ENCODE measurements around the gene CFAP97. TPM values are rescaled to one million over a fixed set of nuclear protein-coding genes. Genes with fewer than 3 reads are reported as not detected.

CFAP97 gene
- total and polyA plus RNA-seq, 8 donors: 4.8 to 39.8 (median 14.9) TPM

GRCh38 chr4:185217408-185217975, 13.7 kb upstream of the CFAP97 start:
- no peaks in the 10 kb centered on the region for H3K36me3 ChIP-seq
- H3K9me3 ChIP-seq: no peaks in the 10 kb centered on the region
- H3K27me3 ChIP-seq: no peaks in the 10 kb centered on the region
- H3K4me3 ChIP-seq: no peak overlapping the region
- 77 to 92% (median 86%) methylated on average over 6 of the region's 6 CpGs for WGBS, 5 donors
- intact Hi-C loops (cut with DNase I; ENCODE audit: low total_unique reads): loop anchor here (10.0 kb wide), 1 partner anchor 177 kb away; the partner anchor contains the start of genes ANKRD37 and LRP2BP
- no peak for DNase-seq
- H3K4me1 ChIP-seq: peaks cover 0 to 40% (median 10%) of the 10 kb centered on the region in 4 donors
- no peak for TF ChIP-seq EP300 (IDR thresholded peaks at IDR 0.05)
- TF ChIP-seq, protein P1, sequence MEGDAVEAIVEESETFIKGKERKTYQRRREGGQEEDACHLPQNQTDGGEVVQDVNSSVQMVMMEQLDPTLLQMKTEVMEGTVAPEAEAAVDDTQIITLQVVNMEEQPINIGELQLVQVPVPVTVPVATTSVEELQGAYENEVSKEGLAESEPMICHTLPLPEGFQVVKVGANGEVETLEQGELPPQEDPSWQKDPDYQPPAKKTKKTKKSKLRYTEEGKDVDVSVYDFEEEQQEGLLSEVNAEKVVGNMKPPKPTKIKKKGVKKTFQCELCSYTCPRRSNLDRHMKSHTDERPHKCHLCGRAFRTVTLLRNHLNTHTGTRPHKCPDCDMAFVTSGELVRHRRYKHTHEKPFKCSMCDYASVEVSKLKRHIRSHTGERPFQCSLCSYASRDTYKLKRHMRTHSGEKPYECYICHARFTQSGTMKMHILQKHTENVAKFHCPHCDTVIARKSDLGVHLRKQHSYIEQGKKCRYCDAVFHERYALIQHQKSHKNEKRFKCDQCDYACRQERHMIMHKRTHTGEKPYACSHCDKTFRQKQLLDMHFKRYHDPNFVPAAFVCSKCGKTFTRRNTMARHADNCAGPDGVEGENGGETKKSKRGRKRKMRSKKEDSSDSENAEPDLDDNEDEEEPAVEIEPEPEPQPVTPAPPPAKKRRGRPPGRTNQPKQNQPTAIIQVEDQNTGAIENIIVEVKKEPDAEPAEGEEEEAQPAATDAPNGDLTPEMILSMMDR (IDR thresholded peaks at IDR 0.05): no peak
- no peak for TF ChIP-seq POLR2A (IDR thresholded peaks at IDR 0.05)
- TF ChIP-seq POLR2AphosphoS5 (IDR thresholded peaks at IDR 0.05): no peak
- H3K27ac ChIP-seq: no peak overlapping the region

GRCh38 chr4:185215261-185215660, 11.5 kb upstream of the CFAP97 start:
- H3K27ac ChIP-seq: no peak overlapping the region
- WGBS, 5 donors: 70 to 87% (median 80%) methylated on average over 2 of the region's 2 CpGs
- intact Hi-C loops (cut with DNase I; ENCODE audit: low total_unique reads): loop anchor here (10.0 kb wide), 1 partner anchor 180 kb away; the partner anchor contains the start of genes ANKRD37 and LRP2BP

GRCh38 chr4:185213877-185214276, 10.1 kb upstream of the CFAP97 start:
- no peak overlapping the region for H3K4me3 ChIP-seq
- H3K9me3 ChIP-seq: no peaks in the 10 kb centered on the region
- intact Hi-C loops (cut with DNase I; ENCODE audit: low total_unique reads): loop anchor here (10.0 kb wide), 1 partner anchor 181 kb away; the partner anchor contains the start of genes ANKRD37 and LRP2BP
- no peak overlapping the region for H3K27ac ChIP-seq
- peaks cover 0 to 6% (median 0%) of the 10 kb centered on the region in 3 donors for H3K27me3 ChIP-seq
- no peak for TF ChIP-seq EP300 (IDR thresholded peaks at IDR 0.05)
- TF ChIP-seq, protein P1 (IDR thresholded peaks at IDR 0.05): no peak
- TF ChIP-seq POLR2A (IDR thresholded peaks at IDR 0.05): no peak
- TF ChIP-seq POLR2AphosphoS5 (IDR thresholded peaks at IDR 0.05): no peak
- H3K36me3 ChIP-seq: no peaks in the 10 kb centered on the region
- H3K4me1 ChIP-seq: peaks cover 10 to 51% (median 20%) of the 10 kb centered on the region in 4 donors
- WGBS, 5 donors: 86 to 95% (median 91%) methylated on average over 4 of the region's 4 CpGs
- no peak for DNase-seq

More at GRCh38 chr4:185215261-185215660, 11.5 kb upstream of the CFAP97 start:
- TF ChIP-seq POLR2AphosphoS5 (IDR thresholded peaks at IDR 0.05) (no peak), POLR2A (IDR thresholded peaks at IDR 0.05) (no peak), EP300 (IDR thresholded peaks at IDR 0.05) (no peak)
- TF ChIP-seq, protein P1 (IDR thresholded peaks at IDR 0.05): no peak
- H3K4me1 ChIP-seq: peaks cover 9 to 58% (median 21%) of the 10 kb centered on the region in 4 donors
- no peak overlapping the region for H3K4me3 ChIP-seq
- H3K36me3 ChIP-seq: no peaks in the 10 kb centered on the region
- DNase-seq: no peak
- peaks cover 0 to 6% (median 0%) of the 10 kb centered on the region in 3 donors for H3K27me3 ChIP-seq
- no peaks in the 10 kb centered on the region for H3K9me3 ChIP-seq

DNA sequence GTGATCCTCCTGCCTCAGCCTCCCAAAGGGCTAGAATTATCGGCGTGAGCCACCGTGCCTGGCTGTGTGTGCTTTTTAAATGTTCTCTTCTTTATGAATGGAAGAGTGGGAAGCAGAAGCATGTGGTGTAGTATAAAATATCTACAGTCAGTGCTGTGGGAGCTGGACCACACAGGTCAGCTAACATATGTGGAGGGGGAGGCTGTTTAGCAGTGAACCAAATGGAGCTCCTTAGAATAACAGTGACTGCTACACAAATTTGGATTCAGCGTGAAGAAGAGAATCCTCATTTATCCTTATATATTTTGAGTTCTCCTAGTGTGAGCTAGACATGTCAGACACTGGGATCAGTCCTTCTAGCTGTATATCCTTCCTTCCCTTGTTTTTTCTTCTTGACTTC, 8.8 kb upstream of the CFAP97 start:
- Histone ChIP-seq H3K9me3 (no peaks in the 10 kb centered on the region), H3K36me3 (no peaks in the 10 kb centered on the region), H3K27ac (no peak overlapping the region), H3K27me3 (peaks cover 0 to 6% (median 0%) of the 10 kb centered on the region in 3 donors), H3K4me3 (no peak overlapping the region), H3K4me1 (peaks cover 14 to 52% (median 24%) of the 10 kb centered on the region in 4 donors)
- intact Hi-C loops (cut with DNase I; ENCODE audit: low total_unique reads): loop anchor here (10.0 kb wide), 1 partner anchor 182 kb away; the partner anchor contains the start of genes ANKRD37 and LRP2BP
- no peak for TF ChIP-seq EP300 (IDR thresholded peaks at IDR 0.05)
- no peak for DNase-seq
- WGBS, 5 donors: 91 to 99% (median 97%) methylated on average over 4 of the region's 4 CpGs

GRCh38 chr4:185211641-185212040, 7.8 kb upstream of the CFAP97 start:
- Histone ChIP-seq H3K9me3 (no peaks in the 10 kb centered on the region), H3K4me3 (peak overlapping the region in 1 of 4 donors; percentile 65), H3K27me3 (peaks cover 0 to 6% (median 0%) of the 10 kb centered on the region in 3 donors), H3K4me1 (peaks cover 14 to 49% (median 24%) of the 10 kb centered on the region in 4 donors), H3K27ac (no peak overlapping the region), H3K36me3 (no peaks in the 10 kb centered on the region)
- intact Hi-C loops (cut with DNase I; ENCODE audit: low total_unique reads): loop anchor here (10.0 kb wide), 1 partner anchor 183 kb away; the partner anchor contains the start of genes ANKRD37 and LRP2BP
- no peak for DNase-seq
- TF ChIP-seq POLR2A (IDR thresholded peaks at IDR 0.05) (no peak), POLR2AphosphoS5 (IDR thresholded peaks at IDR 0.05) (no peak), EP300 (IDR thresholded peaks at IDR 0.05) (no peak)
- TF ChIP-seq, protein P1 (IDR thresholded peaks at IDR 0.05): no peak
- WGBS, 5 donors: 28 to 75% (median 46%) methylated on average over 2 of the region's 2 CpGs

Data from stomach (tissue), 9 donors.